WTC11 (cell line): ENCODE measurements around the gene STARD10.

Source experiments
- CREB1 ChIP-seq: sonication (generic); formaldehyde crosslinking; IDR thresholded peaks from 2 replicates; pipeline ENCODE4 v1.8.0; 2023; ENCODE audit warnings: mild to moderate bottlenecking, missing genetic modification reagents
- TF ChIP-seq, protein P1 (sequence below): fragments of 200-600 bp; IDR thresholded peaks from 2 replicates; pipeline ENCODE4 v1.8.0; 2022; ENCODE audit warnings: antibody characterized with exemption
- TF ChIP-seq, protein P2 (sequence below): sonication (generic); formaldehyde crosslinking; IDR thresholded peaks from 2 replicates; pipeline ENCODE4 v1.8.1; 2023; ENCODE audit warnings: mild to moderate bottlenecking, missing genetic modification reagents, moderate library complexity

DNA sequence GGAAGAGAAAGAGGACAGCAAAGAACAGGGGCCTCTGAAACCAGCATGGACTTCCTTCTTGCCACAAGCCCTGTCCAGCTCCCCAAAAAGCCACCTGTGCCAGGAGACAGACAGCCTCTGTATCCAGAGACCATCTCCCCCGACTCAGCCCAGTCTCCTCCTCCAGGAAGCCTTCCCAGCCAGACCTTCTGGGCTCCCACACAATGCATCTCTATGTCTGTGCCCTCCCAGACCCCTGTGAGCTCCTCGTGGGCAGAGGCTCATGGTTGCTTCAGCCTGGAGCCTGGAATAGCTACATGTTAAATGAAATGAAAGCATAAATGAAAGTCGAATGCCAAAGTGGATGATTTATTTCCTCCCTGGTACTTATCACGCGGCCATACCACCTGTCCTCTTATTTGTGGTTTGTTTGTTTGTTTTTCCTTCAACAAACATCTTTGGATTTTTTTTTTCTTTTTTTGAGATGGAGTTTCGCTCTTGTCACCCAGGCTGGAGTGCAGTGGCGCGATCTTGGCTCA, 34.3 kb downstream of the STARD10 start:
- TF ChIP-seq, protein P1, sequence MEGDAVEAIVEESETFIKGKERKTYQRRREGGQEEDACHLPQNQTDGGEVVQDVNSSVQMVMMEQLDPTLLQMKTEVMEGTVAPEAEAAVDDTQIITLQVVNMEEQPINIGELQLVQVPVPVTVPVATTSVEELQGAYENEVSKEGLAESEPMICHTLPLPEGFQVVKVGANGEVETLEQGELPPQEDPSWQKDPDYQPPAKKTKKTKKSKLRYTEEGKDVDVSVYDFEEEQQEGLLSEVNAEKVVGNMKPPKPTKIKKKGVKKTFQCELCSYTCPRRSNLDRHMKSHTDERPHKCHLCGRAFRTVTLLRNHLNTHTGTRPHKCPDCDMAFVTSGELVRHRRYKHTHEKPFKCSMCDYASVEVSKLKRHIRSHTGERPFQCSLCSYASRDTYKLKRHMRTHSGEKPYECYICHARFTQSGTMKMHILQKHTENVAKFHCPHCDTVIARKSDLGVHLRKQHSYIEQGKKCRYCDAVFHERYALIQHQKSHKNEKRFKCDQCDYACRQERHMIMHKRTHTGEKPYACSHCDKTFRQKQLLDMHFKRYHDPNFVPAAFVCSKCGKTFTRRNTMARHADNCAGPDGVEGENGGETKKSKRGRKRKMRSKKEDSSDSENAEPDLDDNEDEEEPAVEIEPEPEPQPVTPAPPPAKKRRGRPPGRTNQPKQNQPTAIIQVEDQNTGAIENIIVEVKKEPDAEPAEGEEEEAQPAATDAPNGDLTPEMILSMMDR = no peak
- no peak for TF ChIP-seq CREB1
- TF ChIP-seq, protein P2, sequence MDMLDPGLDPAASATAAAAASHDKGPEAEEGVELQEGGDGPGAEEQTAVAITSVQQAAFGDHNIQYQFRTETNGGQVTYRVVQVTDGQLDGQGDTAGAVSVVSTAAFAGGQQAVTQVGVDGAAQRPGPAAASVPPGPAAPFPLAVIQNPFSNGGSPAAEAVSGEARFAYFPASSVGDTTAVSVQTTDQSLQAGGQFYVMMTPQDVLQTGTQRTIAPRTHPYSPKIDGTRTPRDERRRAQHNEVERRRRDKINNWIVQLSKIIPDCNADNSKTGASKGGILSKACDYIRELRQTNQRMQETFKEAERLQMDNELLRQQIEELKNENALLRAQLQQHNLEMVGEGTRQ = no peak
